GM18502 (cell line): Measurements from ENCODE around the gene PROSER2.
"Not testable (repeated sequence)": the region's sequence is repeated elsewhere in the genome, so short reads cannot be mapped to it uniquely, and the experiment has no call there.

Experiments used
- ATAC-seq: cut with Tn5 transposase; IDR thresholded peaks from one replicate; pipeline ENCODE4 v1.9.1; 2021; ENCODE audit warnings: mild to moderate bottlenecking; ENCODE audit not compliant: unreplicated experiment, poor library complexity

PROSER2 gene

GRCh38 chr10:11830836-11831519 is 7.8 kb downstream of the PROSER2 start:
- ATAC-seq = no peak

- no peak for ATAC-seq
Observed at GRCh38 chr10:11831520-11831951, 8.4 kb downstream of the PROSER2 start.

GRCh38 chr10:11832042-11832441 is 8.9 kb downstream of the PROSER2 start:
- ATAC-seq = no peak

- no peak for ATAC-seq
Observed at GRCh38 chr10:11835061-11835460, 11.9 kb downstream of the PROSER2 start.

- ATAC-seq = no peak
Observed at GRCh38 chr10:11835704-11836103, 12.5 kb downstream of the PROSER2 start.

GRCh38 chr10:11837372-11838161 is 14.4 kb downstream of the PROSER2 start:
- no peak for ATAC-seq

- ATAC-seq = no peak
Observed at GRCh38 chr10:11838298-11838852, 15.2 kb downstream of the PROSER2 start.

GRCh38 chr10:11841375-11841774 is 18.2 kb downstream of the PROSER2 start:
- ATAC-seq = no peak

GRCh38 chr10:11842411-11842810 is 19.3 kb downstream of the PROSER2 start:
- no peak for ATAC-seq

- ATAC-seq = no peak
Observed at GRCh38 chr10:11845113-11845512, 22.0 kb downstream of the PROSER2 start.

- ATAC-seq = no peak
Observed at GRCh38 chr10:11846542-11846941, 23.4 kb downstream of the PROSER2 start.

- ATAC-seq = no peak
Observed at GRCh38 chr10:11849277-11849676, 26.1 kb downstream of the PROSER2 start.

GRCh38 chr10:11849911-11850310 is 26.8 kb downstream of the PROSER2 start:
- no peak for ATAC-seq

- no peak for ATAC-seq
Observed at GRCh38 chr10:11851910-11852309, 28.8 kb downstream of the PROSER2 start.

GRCh38 chr10:11852637-11853036 is 29.5 kb downstream of the PROSER2 start:
- not testable (repeated sequence) for ATAC-seq

GRCh38 chr10:11853468-11853867 is 30.3 kb downstream of the PROSER2 start:
- ATAC-seq = no peak

GRCh38 chr10:11854301-11854700 is 31.1 kb downstream of the PROSER2 start:
- ATAC-seq = no peak

- ATAC-seq = no peak
Observed at GRCh38 chr10:11856089-11856488, 32.9 kb downstream of the PROSER2 start.

GRCh38 chr10:11856678-11857077 is 33.5 kb downstream of the PROSER2 start:
- ATAC-seq = no peak

- no peak for ATAC-seq
Observed at GRCh38 chr10:11858093-11858492, 34.9 kb downstream of the PROSER2 start.

- ATAC-seq = no peak
Observed at GRCh38 chr10:11861341-11861740, 38.2 kb downstream of the PROSER2 start.
